ENCODE data around the gene NLRP10.

The NLRP10 gene

GRCh38 chr11:7931168-7931567, 34.1 kb downstream of the NLRP10 start, which contains the start of gene OR10A6:
OR10A6 (minus strand) TSS chr11:7931268; CDS start chr11:7928662, 2,606 bp downstream.
- Histone ChIP-seq H3K36me3 (replicated peaks) (no peaks in the 10 kb centered on the region), H3K4me3 (ENCODE audit: low read depth, low read length) (no peak within 1 kb of the TSS), H3K27ac (no peak within 1 kb of the TSS), H3K27me3 (replicated peaks) (no peaks in the 10 kb centered on the region)
- in situ Hi-C loops (cut with HindIII; ENCODE audit: low pct_ligation_motif_present, low sequenced_read_pairs): no loop called here
- no peak for DNase-seq
- TF ChIP-seq, protein P1, sequence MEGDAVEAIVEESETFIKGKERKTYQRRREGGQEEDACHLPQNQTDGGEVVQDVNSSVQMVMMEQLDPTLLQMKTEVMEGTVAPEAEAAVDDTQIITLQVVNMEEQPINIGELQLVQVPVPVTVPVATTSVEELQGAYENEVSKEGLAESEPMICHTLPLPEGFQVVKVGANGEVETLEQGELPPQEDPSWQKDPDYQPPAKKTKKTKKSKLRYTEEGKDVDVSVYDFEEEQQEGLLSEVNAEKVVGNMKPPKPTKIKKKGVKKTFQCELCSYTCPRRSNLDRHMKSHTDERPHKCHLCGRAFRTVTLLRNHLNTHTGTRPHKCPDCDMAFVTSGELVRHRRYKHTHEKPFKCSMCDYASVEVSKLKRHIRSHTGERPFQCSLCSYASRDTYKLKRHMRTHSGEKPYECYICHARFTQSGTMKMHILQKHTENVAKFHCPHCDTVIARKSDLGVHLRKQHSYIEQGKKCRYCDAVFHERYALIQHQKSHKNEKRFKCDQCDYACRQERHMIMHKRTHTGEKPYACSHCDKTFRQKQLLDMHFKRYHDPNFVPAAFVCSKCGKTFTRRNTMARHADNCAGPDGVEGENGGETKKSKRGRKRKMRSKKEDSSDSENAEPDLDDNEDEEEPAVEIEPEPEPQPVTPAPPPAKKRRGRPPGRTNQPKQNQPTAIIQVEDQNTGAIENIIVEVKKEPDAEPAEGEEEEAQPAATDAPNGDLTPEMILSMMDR (IDR thresholded peaks at IDR 0.05; ENCODE audit: low read depth, low read length, missing control alignments): no peak

- Histone ChIP-seq H3K36me3 (replicated peaks) (no peaks in the 10 kb centered on the region), H3K27me3 (replicated peaks) (no peaks in the 10 kb centered on the region), H3K27ac (no peak overlapping the region), H3K4me3 (ENCODE audit: low read depth, low read length) (no peak overlapping the region)
- peak; percentile 24 for DNase-seq
- in situ Hi-C loops (cut with HindIII; ENCODE audit: low pct_ligation_motif_present, low sequenced_read_pairs): no loop called here
- TF ChIP-seq, protein P1 (IDR thresholded peaks at IDR 0.05; ENCODE audit: low read depth, low read length, missing control alignments): no peak
These were observed 37.6 kb downstream of the NLRP10 start for GRCh38 chr11:7927635-7928034.

DNA sequence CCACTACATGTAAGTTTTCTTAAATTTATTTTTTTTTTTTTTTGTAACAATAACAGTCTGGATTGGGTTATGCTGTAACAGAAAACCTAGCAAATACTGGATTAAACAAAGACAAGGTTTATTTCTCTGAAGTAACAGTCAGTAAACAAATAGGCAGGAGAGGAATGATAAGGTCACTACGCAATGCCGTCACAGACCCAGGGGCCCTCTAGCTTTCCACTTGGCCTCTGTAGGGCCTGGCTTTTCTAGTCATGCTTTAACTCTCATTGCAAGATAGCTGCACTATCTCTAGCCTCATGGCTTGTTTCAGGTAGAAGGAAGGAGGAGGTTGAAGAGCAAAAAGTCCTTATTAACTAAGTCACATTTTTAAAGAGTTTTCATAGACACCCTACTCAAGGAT, 40.7 kb downstream of the NLRP10 start:
- Histone ChIP-seq H3K36me3 (replicated peaks) (no peaks in the 10 kb centered on the region), H3K4me3 (ENCODE audit: low read depth, low read length) (no peak overlapping the region), H3K27ac (no peak overlapping the region), H3K27me3 (replicated peaks) (no peaks in the 10 kb centered on the region)
- DNase-seq: no peak
- TF ChIP-seq, protein P1 (IDR thresholded peaks at IDR 0.05; ENCODE audit: low read depth, low read length, missing control alignments): no peak
- in situ Hi-C loops (cut with HindIII; ENCODE audit: low pct_ligation_motif_present, low sequenced_read_pairs): no loop called here

- TF ChIP-seq, protein P1 (IDR thresholded peaks at IDR 0.05; ENCODE audit: low read depth, low read length, missing control alignments): no peak
- Histone ChIP-seq H3K27me3 (replicated peaks) (no peaks in the 10 kb centered on the region), H3K36me3 (replicated peaks) (no peaks in the 10 kb centered on the region), H3K4me3 (ENCODE audit: low read depth, low read length) (no peak overlapping the region), H3K27ac (no peak overlapping the region)
- DNase-seq: no peak
- in situ Hi-C loops (cut with HindIII; ENCODE audit: low pct_ligation_motif_present, low sequenced_read_pairs): no loop called here
These were observed 47.1 kb downstream of the NLRP10 start for GRCh38 chr11:7918141-7918540.
